GM18858 (cell line): ENCODE data around the gene REPIN1.
A peak's percentile ranks its signal among the peaks of the same experiment; 100 is the strongest.

ENCODE experiments used
- ATAC-seq: cut with Tn5 transposase; IDR thresholded peaks from one replicate; pipeline ENCODE4 v1.9.1; 2021; ENCODE audit not compliant: unreplicated experiment

Gene REPIN1

GRCh38 chr7:150420242-150420641 lies 51.6 kb downstream of the REPIN1 start:
- ATAC-seq, result no peak

GRCh38 chr7:150420987-150421674 lies 52.5 kb downstream of the REPIN1 start:
- peak; percentile 95 for ATAC-seq

- no peak for ATAC-seq
These were observed 53.2 kb downstream of the REPIN1 start for GRCh38 chr7:150421831-150422230.
